ENCODE results near the gene OR1L4.

Gene OR1L4

DNA sequence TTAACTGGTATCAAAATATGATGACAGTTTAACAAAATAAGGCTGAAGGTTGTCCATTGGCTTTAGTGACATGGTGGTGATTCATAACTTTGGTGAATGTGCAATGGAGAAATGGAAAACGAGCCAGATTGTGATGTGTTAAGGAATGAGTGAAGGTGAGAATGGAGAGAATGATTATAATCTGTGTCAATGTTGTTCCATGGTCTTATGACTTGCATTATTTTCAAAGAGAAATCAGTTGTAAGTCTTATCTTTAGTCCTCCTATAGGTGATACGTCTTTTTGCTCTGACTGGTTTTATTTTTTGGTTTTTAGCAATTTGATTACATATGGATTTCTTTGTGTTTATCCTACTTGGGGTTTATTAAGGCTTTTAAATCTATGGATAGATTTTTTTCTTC lies 31.0 kb downstream of the OR1L4 start:
- no peak for DNase-seq (ENCODE audit: extremely low read depth, low read depth)
- TF ChIP-seq, protein P1, sequence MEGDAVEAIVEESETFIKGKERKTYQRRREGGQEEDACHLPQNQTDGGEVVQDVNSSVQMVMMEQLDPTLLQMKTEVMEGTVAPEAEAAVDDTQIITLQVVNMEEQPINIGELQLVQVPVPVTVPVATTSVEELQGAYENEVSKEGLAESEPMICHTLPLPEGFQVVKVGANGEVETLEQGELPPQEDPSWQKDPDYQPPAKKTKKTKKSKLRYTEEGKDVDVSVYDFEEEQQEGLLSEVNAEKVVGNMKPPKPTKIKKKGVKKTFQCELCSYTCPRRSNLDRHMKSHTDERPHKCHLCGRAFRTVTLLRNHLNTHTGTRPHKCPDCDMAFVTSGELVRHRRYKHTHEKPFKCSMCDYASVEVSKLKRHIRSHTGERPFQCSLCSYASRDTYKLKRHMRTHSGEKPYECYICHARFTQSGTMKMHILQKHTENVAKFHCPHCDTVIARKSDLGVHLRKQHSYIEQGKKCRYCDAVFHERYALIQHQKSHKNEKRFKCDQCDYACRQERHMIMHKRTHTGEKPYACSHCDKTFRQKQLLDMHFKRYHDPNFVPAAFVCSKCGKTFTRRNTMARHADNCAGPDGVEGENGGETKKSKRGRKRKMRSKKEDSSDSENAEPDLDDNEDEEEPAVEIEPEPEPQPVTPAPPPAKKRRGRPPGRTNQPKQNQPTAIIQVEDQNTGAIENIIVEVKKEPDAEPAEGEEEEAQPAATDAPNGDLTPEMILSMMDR (IDR thresholded peaks at IDR 0.05; ENCODE audit: low read depth, low read length, missing control alignments) = no peak
- H3K4me3 ChIP-seq (replicated peaks; ENCODE audit: low read depth, low read length) = no peak overlapping the region

DNA sequence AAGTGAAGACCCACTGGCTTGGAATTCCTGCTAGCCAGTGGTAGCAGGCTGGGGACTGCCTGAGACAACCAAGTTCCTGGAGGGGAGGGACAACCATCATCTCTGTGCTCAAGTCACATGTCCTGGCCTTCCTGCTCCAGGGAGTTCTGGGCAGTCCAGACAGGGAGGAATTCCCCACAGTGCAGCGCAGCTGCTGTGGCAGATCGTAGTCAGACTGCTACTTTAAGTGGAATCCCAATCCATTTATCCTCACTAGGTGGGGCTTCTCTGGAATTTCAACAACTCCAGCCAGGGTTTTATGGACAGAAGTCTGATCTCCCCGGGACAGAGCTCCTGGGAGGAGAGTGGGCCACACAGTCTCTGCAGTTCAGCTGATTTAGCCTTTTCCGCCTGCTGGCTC lies 44.0 kb downstream of the OR1L4 start:
- DNase-seq (ENCODE audit: extremely low read depth, low read depth) = no peak
- TF ChIP-seq, protein P1 (IDR thresholded peaks at IDR 0.05; ENCODE audit: low read depth, low read length, missing control alignments) = no peak
- H3K4me3 ChIP-seq (replicated peaks; ENCODE audit: low read depth, low read length) = no peak overlapping the region
